CD8-positive, alpha-beta memory T cell (primary cell): ENCODE measurements around the gene OPTN. TPM values are rescaled to one million over a fixed set of nuclear protein-coding genes. Genes with fewer than 3 reads are reported as not detected.

Experiments used
- polyA plus RNA-seq: library from polyadenylated mRNA; unstranded; fragments of 300-500 nt; fragmentation: Illumina TruSeq; gene quantifications from one replicate; pipeline ENCODE4 v1.2.3, GENCODE V29; 2021
- total RNA-seq, 2 experiments: library from RNA; stranded (reverse); gene quantifications; one replicate each; pipeline ENCODE4 v1.2.3, GENCODE V29; 2021

OPTN gene
- total and polyA plus RNA-seq, 3 experiments from 2014 or later = 53.4 to 96.9 (median 55.3) TPM

Other genes starting within 250 kb of the OPTN start
- not detected for gene CCDC3, start 98.5 kb upstream of the OPTN start, total RNA-seq
- gene CCDC3, start 98.5 kb upstream of the OPTN start, polyA plus RNA-seq = not detected
- 10 to 100 TPM; 71.3 to 73.1 TPM for gene MCM10, start 61.4 kb downstream of the OPTN start, total RNA-seq
- not detected for gene MCM10, start 61.4 kb downstream of the OPTN start, polyA plus RNA-seq
- gene UCMA, start 134.2 kb downstream of the OPTN start, total RNA-seq = not detected
- gene UCMA, start 134.2 kb downstream of the OPTN start, polyA plus RNA-seq = not detected
- 10 to 100 TPM; 15.6 to 15.7 TPM for gene PHYH, start 199.9 kb downstream of the OPTN start, total RNA-seq
- gene PHYH, start 199.9 kb downstream of the OPTN start, polyA plus RNA-seq = 16.5 TPM
- 10 to 100 TPM; 52.0 to 59.4 TPM for gene SEPHS1, start 248.1 kb downstream of the OPTN start, total RNA-seq
- gene SEPHS1, start 248.1 kb downstream of the OPTN start, polyA plus RNA-seq = 22.4 TPM